HEK293 (cell line): ENCODE results near the gene AKAP17A.

Experiments used
- CTCF ChIA-PET: fragments of 350-600 bp; formaldehyde crosslinking; extraction: SDS; loops from one replicate; lab custom pipeline; 2021; ENCODE audit warnings: antibody characterized with exemption; lab: Yijun Ruan, JAX
- POLR2A ChIA-PET: fragments of 300-600 bp; formaldehyde crosslinking; extraction: SDS; loops from one replicate; lab custom pipeline; 2020; ENCODE audit warnings: antibody characterized with exemption, inconsistent platforms; lab: Yijun Ruan, JAX
- H3K27ac ChIP-seq: fragments of 200-500 bp; sonication (Bioruptor generic); 2 replicates; pipeline ENCODE4 v1.5.1; 2014; ENCODE audit warnings: low read depth, low read length, control low read depth, inconsistent platforms; ENCODE audit errors: extremely low read depth
- H3K36me3 ChIP-seq, 2 experiments: fragments of 200-500 bp in 1 of 2; sonication (Bioruptor generic) in 1 of 2; 1 replicate in 1 of 2; 2 replicates in 1 of 2; pipeline ENCODE4 v1.5.1; 2014 to 2017; ENCODE audit warnings: inconsistent platforms in 2 of 2, low read length in 2 of 2; ENCODE audit not compliant: control insufficient read depth in 2 of 2, insufficient read depth in 1 of 2
- H3K4me1 ChIP-seq: fragments of 200-500 bp; sonication (Bioruptor generic); 2 replicates; pipeline ENCODE4 v1.5.1; 2014; ENCODE audit warnings: mild to moderate bottlenecking, low read length, inconsistent platforms; ENCODE audit not compliant: control insufficient read depth, insufficient read depth
- H3K4me3 ChIP-seq: 2 replicates; pipeline ENCODE4 v1.5.1; 2011; ENCODE audit warnings: low read depth, mild to moderate bottlenecking, control low read depth, low read length, moderate library complexity
- H3K9me3 ChIP-seq: fragments of 200-500 bp; sonication (Bioruptor generic); 2 replicates; pipeline ENCODE4 v1.5.1; 2014; ENCODE audit warnings: low read depth, low read length, inconsistent platforms; ENCODE audit not compliant: control insufficient read depth, insufficient read depth
- PBX3 ChIP-seq: sonication (generic); formaldehyde crosslinking; IDR thresholded peaks from 2 replicates; pipeline ENCODE4 v1.8.1; 2022; ENCODE audit warnings: mild to moderate bottlenecking, moderate library complexity, missing genetic modification reagents
- SALL2 ChIP-seq: fragments of 450-650 bp; formaldehyde crosslinking; IDR thresholded peaks from 2 replicates; pipeline ENCODE4 v1.5.0; 2017; ENCODE audit warnings: missing biosample characterization, mild to moderate bottlenecking, missing genetic modification characterization, borderline replicate concordance
- SP3 ChIP-seq: fragments of 450-650 bp; formaldehyde crosslinking; IDR thresholded peaks from 2 replicates; pipeline ENCODE4 v1.5.1; 2016; ENCODE audit warnings: missing biosample characterization, missing genetic modification characterization
- WT1 ChIP-seq: fragments of 450-650 bp; formaldehyde crosslinking; IDR thresholded peaks from 2 replicates; pipeline ENCODE4 v1.5.1; 2016; ENCODE audit warnings: missing biosample characterization, missing genetic modification characterization
- YY1 ChIP-seq: fragments of 450-650 bp; formaldehyde crosslinking; IDR thresholded peaks from 2 replicates; pipeline ENCODE4 v1.5.1; 2018; ENCODE audit warnings: missing biosample characterization, missing genetic modification characterization
- ZBTB1 ChIP-seq: fragments of 450-650 bp; formaldehyde crosslinking; IDR thresholded peaks from 2 replicates; pipeline ENCODE4 v1.5.1; 2016; ENCODE audit warnings: missing biosample characterization, missing genetic modification characterization
- ZFP37 ChIP-seq: fragments of 450-650 bp; formaldehyde crosslinking; IDR thresholded peaks from 2 replicates; pipeline ENCODE4 v1.5.1; 2016; ENCODE audit warnings: missing biosample characterization, missing genetic modification characterization
- ZNF155 ChIP-seq: fragments of 450-650 bp; formaldehyde crosslinking; IDR thresholded peaks from 2 replicates; pipeline ENCODE4 v1.5.1; 2016; ENCODE audit warnings: missing biosample characterization, missing genetic modification characterization
- ZNF175 ChIP-seq: fragments of 450-650 bp; formaldehyde crosslinking; IDR thresholded peaks from 2 replicates; pipeline ENCODE4 v1.5.1; 2016; ENCODE audit warnings: missing biosample characterization, missing genetic modification characterization
- ZNF280C ChIP-seq: fragments of 450-650 bp; formaldehyde crosslinking; IDR thresholded peaks from 2 replicates; pipeline ENCODE4 v1.5.1; 2016; ENCODE audit warnings: missing biosample characterization, missing genetic modification characterization
- ZNF280D ChIP-seq: fragments of 450-650 bp; formaldehyde crosslinking; IDR thresholded peaks from 2 replicates; pipeline ENCODE4 v1.5.1; 2016; ENCODE audit warnings: missing biosample characterization, missing genetic modification characterization
- ZNF473 ChIP-seq: fragments of 450-650 bp; formaldehyde crosslinking; IDR thresholded peaks from 2 replicates; pipeline ENCODE4 v1.5.1; 2017; ENCODE audit warnings: missing biosample characterization, missing genetic modification characterization
- ZNF521 ChIP-seq: fragments of 450-650 bp; formaldehyde crosslinking; IDR thresholded peaks from 2 replicates; pipeline ENCODE4 v1.5.1; 2017; ENCODE audit warnings: missing biosample characterization, mild to moderate bottlenecking, missing genetic modification characterization
- ZNF530 ChIP-seq: fragments of 450-650 bp; formaldehyde crosslinking; IDR thresholded peaks from 2 replicates; pipeline ENCODE4 v1.5.1; 2016; ENCODE audit warnings: low read depth, missing biosample characterization, missing genetic modification characterization
- ZNF544 ChIP-seq: fragments of 450-650 bp; formaldehyde crosslinking; IDR thresholded peaks from 2 replicates; pipeline ENCODE4 v1.5.0; 2017; ENCODE audit warnings: missing biosample characterization, missing genetic modification characterization
- ZNF677 ChIP-seq: fragments of 450-650 bp; IDR thresholded peaks from 2 replicates; pipeline ENCODE4 v1.5.0; 2018; ENCODE audit warnings: missing biosample characterization, mild to moderate bottlenecking, missing genetic modification characterization, moderate library complexity
- ZNF704 ChIP-seq: fragments of 450-650 bp; formaldehyde crosslinking; IDR thresholded peaks from 2 replicates; pipeline ENCODE4 v1.5.1; 2016; ENCODE audit warnings: missing biosample characterization, missing genetic modification characterization
- ZNF792 ChIP-seq: fragments of 450-650 bp; formaldehyde crosslinking; IDR thresholded peaks from 2 replicates; pipeline ENCODE4 v1.5.1; 2016; ENCODE audit warnings: missing biosample characterization, missing genetic modification characterization

AKAP17A gene

DNA sequence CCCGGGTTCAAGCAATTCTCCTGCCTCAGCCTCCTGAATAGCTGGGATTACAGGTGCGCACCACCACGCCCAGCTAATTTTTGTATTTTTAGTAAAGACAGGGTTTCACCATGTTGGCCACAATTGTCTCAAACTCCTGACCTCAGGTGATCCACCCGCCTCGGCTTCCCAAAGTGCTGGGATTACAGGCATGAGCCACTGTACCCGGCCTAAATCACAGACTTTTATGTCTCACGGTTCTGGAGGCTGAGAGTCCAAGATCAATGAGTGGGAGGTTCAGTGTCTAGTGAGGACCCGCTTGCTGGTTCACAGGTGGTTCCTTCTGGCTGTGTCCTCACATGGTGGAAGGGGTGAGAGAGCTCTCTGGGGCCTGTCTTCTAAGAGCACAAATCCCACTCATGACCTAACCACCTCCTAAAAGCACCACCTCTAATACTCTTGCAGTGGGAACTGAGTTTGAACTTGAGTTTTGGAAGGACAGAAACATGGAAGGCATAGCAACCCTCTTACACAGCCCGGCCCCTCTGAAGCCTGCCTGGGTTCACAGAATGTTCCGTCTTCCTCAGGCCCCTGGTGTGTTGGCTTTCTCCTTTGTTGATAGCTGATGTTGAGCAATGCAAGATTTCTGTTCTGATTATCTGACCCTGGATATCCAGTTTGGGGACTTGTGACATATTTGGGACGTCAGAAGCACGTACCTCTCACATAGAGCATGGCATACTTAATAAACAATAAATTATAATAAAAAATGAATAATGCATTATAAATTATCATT, 1.9 kb upstream of the AKAP17A start:
- TF ChIP-seq ZNF280D (tag by site-specific recombination) (no peak), PBX3 (no peak), ZNF280C (tag by site-specific recombination) (no peak), ZFP37 (tag by site-specific recombination) (no peak), ZNF530 (no peak), ZNF175 (tag by site-specific recombination) (no peak), ZNF792 (tag by site-specific recombination) (no peak), ZNF704 (tag by site-specific recombination) (no peak), YY1 (tag by site-specific recombination) (no peak), ZNF544 (tag by site-specific recombination) (no peak), ZNF155 (tag by site-specific recombination) (no peak), SALL2 (tag by site-specific recombination) (no peak), ZNF677 (tag by site-specific recombination) (no peak), WT1 (tag by site-specific recombination) (no peak), ZNF521 (no peak), ZNF473 (tag by site-specific recombination) (no peak), SP3 (no peak), ZBTB1 (no peak)
- ChIA-PET POLR2A (no interaction called here), CTCF (no interaction called here)
- H3K4me3 ChIP-seq = no peak overlapping the region
- H3K27ac ChIP-seq = no peak overlapping the region
- peaks cover 6 to 14% of the 10 kb centered on the region in 2 experiments; a peak in 2 of 3 replicates for H3K36me3 ChIP-seq
- no peaks in the 10 kb centered on the region for H3K4me1 ChIP-seq
- no peaks in the 10 kb centered on the region for H3K9me3 ChIP-seq
